CD4-positive, alpha-beta T cell treated with Interleukin-17A for 4 hours (primary cell): ENCODE results near the gene GOLGA1.
"Not testable (repeated sequence)": the region's sequence is repeated elsewhere in the genome, so short reads cannot be mapped to it uniquely, and the experiment has no call there.

Experiments
- DNase-seq: peaks from one replicate; pipeline ENCODE4 v3.0.0-alpha.2; 2020; ENCODE audit warnings: mixed read lengths

Gene GOLGA1, protein sequence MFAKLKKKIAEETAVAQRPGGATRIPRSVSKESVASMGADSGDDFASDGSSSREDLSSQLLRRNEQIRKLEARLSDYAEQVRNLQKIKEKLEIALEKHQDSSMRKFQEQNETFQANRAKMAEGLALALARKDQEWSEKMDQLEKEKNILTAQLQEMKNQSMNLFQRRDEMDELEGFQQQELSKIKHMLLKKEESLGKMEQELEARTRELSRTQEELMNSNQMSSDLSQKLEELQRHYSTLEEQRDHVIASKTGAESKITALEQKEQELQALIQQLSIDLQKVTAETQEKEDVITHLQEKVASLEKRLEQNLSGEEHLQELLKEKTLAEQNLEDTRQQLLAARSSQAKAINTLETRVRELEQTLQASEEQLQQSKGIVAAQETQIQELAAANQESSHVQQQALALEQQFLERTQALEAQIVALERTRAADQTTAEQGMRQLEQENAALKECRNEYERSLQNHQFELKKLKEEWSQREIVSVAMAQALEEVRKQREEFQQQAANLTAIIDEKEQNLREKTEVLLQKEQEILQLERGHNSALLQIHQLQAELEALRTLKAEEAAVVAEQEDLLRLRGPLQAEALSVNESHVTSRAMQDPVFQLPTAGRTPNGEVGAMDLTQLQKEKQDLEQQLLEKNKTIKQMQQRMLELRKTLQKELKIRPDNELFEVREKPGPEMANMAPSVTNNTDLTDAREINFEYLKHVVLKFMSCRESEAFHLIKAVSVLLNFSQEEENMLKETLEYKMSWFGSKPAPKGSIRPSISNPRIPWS

DNA sequence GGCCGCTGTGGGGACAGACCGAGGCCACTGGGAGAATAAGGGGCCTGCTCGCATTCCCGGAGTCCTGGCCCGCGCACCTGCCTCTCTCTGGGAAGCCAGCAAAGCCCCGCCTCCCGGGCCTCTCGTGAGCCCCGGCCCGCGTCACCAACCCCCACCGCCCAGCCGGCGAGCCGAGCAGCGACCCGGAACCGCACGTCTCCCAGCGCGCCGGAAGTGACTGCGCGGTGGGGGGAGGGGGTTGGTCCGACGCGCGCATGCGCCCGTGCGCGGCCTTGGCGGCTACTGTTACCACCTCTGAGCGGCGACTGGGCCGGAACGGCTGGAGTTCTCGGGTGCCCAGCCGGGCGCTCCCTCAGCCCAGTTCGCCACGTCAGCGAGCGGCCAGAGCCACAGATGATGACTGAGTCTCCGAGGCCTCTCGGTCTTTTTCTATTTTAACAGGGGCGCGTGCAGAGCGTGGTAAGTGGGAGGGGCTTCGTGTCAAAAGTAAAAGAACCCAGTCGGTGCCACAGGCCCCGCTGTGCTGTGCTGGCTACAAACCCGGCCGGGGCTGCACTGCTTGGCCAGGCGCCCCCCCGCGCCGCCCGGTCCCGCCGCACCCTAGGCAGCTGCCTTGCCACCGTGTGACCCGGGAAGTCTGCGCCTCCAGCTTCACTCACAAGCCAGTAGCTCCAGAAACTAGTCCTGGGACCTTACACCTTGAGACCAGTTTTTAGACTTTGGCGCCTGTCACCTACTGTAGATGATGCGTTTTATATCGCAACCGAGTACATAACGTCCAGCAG, at the start of gene GOLGA1:
GOLGA1 (minus strand) TSS at position 190 of the 785 bp plus-strand sequence. CDS start 2,372 bp downstream, outside the sequence.
- DNase-seq = peak; percentile 95

DNA sequence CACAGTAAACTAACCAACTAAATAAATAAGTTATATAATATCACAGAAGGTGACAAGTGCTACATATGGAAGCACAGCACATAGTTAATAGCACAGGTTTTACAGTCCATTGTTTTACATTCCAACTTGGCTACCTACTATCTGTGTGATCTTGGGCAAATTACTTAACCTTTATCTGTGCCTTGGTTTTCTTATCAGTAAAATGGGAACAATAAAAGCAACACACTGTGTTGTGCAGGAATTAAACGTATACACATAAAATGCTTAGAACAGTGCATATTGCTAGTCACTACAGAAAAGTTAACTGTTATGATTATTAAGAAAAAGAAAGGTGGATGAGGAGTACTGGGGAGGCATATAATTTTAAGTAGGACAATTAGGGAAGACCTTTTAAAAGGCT, 42.8 kb upstream of the GOLGA1 start:
- no peak for DNase-seq

DNA sequence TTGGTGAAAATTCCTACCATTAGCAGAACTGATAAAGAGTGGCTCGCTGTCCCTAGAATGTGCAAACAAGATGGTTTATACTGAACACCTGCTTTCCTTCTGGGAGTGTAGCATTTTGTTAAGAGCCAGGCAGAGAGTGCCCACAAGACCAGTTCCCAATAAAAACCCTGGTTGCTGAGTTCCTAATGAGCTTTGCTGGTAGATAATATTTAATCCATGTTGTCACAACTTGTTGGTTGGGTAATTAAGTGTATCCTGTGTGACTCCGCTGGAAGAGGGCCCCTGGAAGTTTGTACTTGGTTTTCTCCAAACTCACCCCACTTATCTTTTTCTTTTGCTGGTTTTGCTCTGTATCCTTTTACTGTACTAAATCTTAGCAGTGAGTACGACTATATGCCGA, 39.5 kb upstream of the GOLGA1 start:
- no peak for DNase-seq

DNA sequence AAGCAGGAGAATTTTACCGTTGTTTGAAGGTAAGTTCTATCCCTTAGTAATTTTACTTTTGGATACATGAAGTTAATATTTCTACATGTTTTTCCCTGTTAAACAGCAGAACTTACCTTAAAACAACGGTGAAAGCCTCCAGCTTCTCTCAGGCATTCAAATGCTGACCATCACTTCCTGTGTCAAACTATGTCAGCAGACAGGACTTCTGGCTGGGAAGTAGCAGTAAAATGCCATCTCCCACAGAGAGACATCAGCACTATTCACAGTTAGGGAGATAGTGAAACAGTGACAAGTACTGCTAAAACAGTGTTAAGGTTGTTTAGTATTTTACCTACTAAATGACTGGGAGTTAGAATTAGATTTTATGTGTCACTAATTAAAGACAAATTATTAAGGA, 34.2 kb upstream of the GOLGA1 start:
- no peak for DNase-seq

DNA sequence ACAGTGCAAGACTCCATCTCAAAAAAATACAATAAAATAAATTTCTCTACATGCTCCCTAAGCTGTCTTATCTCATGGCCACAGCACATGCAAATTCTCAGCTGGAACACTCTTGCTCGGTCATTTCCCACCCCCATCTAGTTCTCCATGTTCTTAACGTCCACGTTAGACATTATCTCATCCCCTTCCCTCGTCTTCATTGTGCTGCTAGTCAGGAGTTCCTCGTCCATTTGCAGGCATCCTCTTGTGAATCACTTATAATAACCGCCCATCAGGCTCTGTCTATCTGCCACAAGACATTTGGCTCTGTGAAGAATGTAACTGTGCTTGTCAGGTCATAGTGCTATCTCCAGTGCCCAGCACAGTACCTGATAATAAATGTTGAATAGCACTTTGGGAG, 32.9 kb upstream of the GOLGA1 start:
- DNase-seq = no peak

DNA sequence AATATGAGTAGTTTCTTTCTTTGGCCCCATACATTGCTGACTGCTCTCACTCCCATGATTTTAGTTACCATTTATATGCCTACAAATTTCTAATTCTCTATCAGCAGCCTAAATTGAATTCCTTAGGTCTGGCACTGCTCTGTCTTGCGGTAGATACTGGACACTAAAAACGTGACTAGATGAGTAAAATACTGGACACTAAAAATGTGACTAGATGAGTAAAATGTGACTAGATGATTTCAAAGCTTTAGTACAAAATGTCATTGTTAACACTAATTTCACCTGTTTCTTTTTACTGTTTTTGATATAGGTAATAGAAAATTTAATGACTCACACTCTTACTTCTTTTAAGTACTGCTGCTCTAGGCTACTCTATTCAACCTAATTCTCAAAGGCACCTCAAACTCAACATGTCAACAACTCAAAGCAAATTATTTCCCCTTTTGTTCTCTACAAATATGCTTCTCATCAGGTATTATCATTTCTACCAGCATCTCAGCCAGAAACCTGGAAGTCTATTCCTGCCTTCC, 31.4 kb upstream of the GOLGA1 start:
- no peak for DNase-seq

DNA sequence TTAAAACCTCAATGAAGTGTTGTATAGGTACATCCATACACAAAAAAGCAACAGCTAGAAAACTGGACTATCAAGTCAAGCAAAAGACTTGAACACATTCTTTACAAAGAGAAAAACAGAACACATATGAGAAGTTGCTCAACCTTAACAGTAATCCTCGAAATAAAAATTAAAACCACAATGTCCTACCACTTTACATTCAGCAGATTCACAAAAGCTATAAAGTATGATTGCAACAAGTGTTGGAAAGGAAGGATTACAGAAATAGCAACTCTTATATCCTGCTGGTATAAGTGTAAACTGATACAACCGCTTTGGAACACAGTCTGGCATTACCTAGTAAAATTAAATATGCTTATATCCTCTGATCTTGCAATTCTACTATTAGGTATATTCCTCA, 28.5 kb upstream of the GOLGA1 start:
- DNase-seq = no peak

DNA sequence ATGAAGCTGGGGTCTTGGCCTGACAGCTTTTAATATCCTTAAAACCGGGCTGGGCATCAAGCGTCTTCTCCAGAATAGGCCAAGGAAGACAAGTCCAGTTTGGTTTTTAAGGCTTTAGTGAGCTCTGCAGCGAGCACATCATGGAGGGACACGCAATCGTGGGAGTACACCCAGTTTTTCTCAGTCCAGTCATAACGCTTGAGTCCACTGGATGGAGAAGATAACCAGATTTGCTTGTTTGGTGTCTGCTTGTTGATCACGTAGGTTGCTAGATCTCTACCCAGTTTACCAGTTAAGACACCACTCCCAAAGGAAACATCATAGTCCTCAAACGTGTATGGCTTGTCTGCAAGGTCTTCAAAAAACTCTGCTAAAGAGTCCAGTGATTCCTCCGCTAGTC, 27.4 kb upstream of the GOLGA1 start:
- DNase-seq = no peak

DNA sequence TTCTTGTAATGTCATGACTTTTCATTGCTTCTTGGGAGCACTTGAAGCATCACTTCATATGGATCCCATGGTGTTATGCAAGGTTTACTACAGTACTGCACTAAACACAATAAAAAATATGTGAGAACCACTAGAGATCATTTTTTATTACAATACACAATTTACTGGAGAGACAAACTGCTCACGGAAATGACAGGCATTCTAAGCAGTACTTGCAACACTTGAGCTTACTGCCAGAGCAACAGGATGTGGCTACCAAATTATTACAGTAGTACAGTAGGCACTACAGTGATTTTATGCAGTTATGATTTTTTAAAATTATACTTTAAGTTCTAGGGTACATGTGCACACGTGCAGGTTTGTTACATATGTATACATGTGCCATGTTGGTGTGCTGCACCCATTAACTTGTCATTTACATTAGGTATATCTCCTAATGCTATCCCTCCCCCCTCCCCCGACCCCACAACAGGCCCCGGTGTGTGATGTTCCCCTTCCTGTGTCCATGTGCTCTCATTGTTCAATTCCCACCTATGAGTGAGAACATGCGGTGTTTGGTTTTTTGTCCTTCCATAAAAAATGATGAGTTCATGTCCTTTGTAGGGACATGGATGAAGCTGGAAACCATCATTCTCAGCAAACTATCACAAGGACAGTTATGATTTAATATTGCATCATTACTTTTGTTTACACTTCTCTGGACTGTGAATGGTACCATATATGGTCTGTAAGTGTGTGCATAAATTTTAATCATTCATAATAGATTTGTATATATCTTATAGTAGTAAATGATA, 25.1 kb upstream of the GOLGA1 start:
- DNase-seq = peak; percentile 38

DNA sequence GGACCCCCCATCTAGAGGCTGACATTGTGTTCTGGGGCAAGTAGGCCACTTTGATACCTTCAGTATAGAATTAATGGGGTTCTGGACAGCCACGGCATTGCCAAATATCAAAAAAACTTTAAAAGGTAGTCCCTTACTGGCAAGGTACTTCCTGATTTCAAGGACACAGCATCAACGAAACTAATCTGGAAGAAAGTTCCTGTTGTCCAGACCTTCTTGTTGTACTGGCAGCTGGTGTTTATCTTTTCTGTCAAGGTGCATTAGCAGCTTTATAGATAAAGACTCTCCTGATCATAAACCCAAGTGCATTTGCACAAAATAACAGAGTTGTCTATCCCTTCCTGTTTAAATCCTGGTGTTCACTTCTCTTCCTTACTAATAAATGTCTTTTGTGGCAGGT, 23.7 kb upstream of the GOLGA1 start:
- DNase-seq = no peak

DNA sequence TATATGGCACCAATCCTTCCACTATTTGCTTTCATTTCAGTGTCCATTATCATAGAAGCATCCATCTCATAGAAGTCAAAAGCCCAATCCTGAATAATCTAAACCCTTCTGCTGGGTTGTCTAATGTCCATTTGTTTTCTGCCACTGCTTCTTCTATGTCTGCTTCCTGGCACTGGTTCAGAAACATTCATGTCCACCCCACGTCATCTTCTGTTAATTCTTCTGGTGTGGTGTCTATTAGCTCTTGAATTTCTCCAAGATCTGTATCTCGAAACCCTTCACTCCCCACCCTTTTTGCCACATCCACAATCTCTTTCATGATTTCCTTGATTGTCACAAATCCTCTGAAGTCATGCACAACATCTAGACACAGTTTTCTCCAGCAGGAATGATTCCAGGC, 23.2 kb upstream of the GOLGA1 start:
- DNase-seq = no peak

DNA sequence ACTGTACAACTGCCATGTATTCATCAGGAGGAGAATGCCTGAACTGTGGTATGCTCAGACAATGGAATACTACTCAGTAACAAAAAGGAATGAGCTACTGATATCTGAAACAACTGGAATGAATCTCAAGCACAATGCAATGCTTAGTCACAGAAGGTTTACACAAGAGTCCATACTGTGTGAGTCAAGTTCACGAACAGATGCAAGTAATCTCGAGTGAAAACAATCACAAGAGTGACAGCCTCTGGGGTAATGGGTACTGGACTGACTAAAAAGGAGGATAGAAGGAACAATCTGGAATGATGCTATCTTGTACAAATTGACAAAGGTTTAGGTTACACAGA, 19.5 kb upstream of the GOLGA1 start:
- no peak for DNase-seq

DNA sequence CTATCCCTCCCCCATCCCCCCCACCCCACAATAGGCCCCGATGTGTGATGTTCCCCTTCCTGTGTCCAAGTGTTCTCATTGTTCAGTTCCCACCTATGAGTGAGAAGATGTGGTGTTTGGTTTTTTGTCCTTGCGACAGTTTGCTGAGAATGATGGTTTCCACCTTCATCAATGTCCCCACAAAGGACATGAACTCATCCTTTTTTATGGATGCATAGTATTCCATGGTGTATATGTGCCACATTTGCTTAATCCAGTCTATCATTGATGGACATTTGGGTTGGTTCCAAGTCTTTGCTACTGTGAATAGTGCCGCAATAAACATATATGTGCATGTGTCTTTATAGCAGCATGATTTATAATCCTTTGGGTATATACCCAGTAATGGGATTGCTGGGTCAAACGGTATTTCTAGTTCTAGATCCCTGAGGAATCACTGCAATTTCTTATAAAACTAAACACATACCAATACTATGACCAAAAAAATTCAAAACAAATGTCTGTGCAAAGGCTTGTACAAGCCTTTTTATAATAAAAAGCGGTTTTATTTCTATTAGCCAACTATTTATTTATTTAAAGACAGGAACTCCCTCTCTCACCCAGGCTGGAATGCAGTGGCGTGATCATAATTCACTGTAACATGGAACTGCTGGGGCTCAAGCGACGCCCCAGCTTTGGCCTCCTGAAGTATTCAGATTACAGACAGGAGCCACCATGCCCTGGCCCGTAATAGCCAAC, 19.0 kb upstream of the GOLGA1 start:
- DNase-seq = not testable (repeated sequence)

DNA sequence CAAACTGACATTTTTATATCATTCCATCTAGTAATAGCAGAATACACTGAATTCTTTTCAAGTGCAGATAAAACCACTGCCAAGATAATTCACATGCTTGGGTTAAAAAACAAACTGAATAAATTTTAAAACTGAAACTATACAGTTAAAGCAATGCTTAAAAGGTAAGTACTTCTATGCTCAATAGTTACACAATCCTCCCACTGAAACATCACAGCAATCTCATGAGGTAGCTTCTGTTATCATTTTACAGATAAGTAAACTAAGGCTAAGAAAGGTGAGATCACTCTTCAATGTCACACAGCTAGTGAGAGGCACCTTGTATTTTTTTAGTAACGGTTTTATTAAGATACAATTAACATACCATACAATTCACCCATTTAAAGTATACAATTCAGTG, 13.4 kb upstream of the GOLGA1 start:
- DNase-seq = no peak

DNA sequence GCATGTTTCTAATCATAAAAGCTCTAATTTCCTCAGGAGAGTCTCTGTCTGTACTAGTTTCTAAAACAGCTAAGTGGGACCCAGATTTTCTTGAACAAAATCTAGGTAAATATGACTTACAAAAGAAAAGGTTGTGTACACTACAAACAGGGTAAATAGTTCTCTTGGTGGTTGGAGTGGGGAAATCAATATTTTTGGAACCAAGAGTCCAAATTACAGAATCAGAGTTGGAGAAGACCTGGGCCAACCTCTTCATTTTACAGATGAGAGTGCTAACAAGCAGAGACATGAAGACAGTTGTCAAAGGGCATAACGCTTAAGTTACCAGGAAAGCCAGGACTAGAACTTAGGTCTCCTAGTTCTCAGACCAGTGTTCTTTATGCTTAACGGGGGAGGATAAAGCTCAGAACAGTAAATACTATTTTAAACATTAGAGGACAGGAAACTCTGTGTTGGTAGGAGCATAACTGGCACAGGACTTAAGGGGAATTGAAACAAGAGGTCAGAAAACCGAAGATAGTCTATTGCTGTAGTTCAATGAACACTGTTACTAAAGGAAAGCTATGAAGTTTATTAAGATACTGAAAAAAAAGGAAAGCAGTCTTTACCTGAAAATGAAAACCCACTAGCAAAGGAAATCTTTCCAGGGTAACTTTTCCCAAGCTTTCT, 9.3 kb upstream of the GOLGA1 start:
- no peak for DNase-seq

DNA sequence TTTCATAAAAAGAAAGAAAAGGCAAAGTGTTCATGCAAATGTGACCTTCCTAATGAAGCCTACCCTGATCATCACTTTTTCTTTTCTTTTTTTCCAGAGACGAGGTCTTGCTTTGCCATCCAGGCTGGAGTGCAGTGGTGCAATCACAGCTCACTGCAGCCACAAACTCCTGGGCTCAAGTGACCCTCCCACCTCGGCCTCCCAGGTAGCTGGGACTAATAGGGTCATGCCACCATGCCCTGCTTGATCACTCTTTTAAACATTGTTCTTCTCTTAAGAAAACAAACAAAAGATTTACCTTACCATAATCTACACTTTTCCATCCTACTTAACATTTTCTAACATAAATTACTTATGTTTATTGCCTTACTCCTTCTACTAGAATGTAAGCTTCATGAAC, 8.5 kb upstream of the GOLGA1 start:
- no peak for DNase-seq

DNA sequence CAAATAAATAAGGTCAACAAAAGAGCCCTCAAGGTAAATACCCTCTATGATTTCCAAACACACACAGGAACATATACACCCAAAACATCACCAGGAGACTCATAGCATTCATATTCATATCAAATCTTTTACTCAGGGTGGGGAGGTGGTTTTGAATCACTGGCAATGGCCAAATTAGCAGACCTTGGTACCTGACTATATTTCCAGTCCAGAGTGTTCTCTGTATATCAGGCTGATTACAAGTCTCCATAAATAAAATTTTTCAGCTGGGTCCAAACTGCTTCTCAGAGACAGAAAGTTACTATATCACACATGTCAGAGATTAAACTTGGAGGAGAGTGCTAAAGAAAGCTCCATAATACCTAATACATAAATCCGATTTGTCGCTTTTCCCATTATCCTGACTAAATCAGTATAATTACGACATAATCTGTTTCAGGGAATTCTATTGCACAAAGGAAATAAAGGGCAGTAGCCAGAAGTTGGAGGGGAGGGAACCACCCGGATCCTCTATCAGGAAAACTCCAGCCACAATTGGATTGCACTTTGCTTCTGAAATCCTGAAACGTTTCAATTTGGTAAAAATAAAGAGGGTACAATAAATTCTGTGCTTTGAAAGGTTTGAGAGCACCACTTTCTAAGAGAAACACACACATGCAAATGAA, 7.0 kb upstream of the GOLGA1 start:
- no peak for DNase-seq

DNA sequence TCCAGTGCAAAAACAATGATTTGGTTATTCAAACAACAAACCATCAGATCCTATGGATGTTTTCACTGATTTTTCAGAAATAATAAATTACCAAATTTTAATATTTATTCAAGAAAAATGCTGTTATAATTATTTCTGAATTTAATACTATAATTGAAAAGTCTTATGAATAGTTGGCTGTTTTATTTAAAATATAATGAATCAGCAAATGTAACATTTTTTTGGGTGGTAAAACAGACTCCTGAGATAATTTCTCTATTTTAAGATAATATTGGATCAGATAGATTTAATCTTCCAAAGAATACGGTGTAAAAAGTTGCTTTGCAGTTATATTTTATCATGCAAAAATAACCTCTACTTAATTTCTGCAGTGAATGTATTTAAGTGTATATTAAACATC, 5.3 kb upstream of the GOLGA1 start:
- no peak for DNase-seq

DNA sequence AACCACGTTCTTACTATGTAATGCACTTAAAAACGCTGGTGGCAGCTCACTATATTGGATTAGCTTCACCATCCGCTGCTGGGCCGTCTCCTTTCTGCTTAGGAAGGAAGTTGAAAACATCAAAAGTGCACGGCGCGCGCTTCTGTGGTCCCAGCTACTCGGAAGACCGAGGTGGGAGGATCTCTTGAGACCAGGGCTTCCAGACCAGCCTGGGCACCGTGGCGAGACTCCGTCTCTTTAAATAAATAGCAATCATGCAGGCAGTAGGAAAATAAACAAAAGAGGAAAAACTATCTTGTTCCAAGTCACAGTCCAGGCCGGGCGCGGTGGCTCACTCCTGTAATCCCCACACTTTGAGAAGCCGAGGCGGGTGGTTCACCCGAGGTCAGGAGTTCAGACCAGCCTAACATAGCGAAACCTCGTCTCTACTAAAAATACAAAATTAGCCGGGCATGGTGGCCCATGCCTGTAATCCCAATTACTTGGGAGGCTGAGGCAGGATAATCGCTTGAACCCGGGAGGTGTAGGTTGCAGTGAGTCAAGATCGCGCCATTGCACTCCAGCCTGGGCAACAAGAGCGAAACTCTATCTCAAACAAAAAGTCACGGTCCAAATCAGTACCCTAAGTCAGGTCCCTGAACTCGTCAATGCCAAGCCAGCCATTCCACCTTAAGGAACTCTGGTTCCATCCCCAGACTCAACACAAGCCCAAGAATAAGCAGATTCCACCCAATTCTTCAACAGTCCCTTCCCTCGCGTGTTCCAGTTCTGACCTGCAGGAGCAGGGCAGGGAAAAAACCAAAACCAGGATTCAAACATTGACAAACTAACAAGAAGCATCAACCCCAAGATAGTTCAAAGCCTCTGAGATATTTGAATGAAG, 1.0 kb upstream of the GOLGA1 start:
- peak; percentile 80 for DNase-seq

DNA sequence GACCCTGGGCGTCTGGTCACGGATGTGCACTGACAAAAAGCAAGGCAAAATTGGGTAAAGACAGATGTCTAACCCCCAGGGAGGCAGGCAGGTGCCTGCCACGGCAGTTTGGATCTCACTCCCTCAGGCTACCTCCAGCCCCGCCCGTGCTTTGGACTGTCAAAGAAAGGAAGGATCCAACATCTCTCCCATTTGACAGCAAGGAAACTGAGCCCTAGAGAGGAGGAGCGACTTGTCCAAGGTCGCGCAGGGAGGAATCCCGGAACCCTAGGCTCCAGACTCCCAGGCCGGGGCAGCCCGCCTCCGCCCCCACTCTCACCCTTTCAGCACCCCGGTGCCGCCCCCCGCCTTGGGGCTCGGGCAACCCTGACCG, 376 bp downstream of the GOLGA1 start:
- no peak for DNase-seq
